Measurements from ENCODE around the gene SNAPC1.

The SNAPC1 gene

GRCh38 chr14:61774861-61775260 lies 12.6 kb downstream of the SNAPC1 start:
- Histone ChIP-seq H3K4me3 (ENCODE audit: insufficient read depth, low read length, poor library complexity, severe bottlenecking) (no peak overlapping the region), H3K79me2 (ENCODE audit: insufficient read depth, low read length) (peaks cover 8% of the 10 kb centered on the region; the same call in 1 of the 2 replicates), H4K20me1 (ENCODE audit: low read depth, low read length) (no peaks in the 10 kb centered on the region), H3F3A (ENCODE audit: insufficient read depth) (0 out of 2 replicates have a peak, but pooled peaks cover 8% of the 10 kb centered on the region), H3K27ac (ENCODE audit: low read depth, low read length) (no peak overlapping the region), H3K4me2 (ENCODE audit: low read depth, low read length, poor library complexity, severe bottlenecking) (no peak overlapping the region), H3K9me3 (ENCODE audit: insufficient read depth, low read length) (no peaks in the 10 kb centered on the region), H3K9me2 (replicated peaks; ENCODE audit: insufficient read depth, low read length) (no peaks in the 10 kb centered on the region), H3K27me3 (ENCODE audit: low read length) (no peaks in the 10 kb centered on the region), H3K9ac (ENCODE audit: low read length) (no peak overlapping the region), H2AFZ (ENCODE audit: low read depth, low read length, severe bottlenecking) (no peak overlapping the region), H3K36me3 (ENCODE audit: low read length) (peaks cover 42% of the 10 kb centered on the region)
- TF ChIP-seq EZH2phosphoT487 (conservative IDR thresholded peaks at IDR 0.05; ENCODE audit: low read length) (no peak), CTCF (IDR thresholded peaks at IDR 0.05; ENCODE audit: insufficient read depth, low read length, poor library complexity, severe bottlenecking) (no peak)

GRCh38 chr14:61780125-61780524 lies 17.9 kb downstream of the SNAPC1 start:
- Histone ChIP-seq H3K4me3 (ENCODE audit: insufficient read depth, low read length, poor library complexity, severe bottlenecking) (no peak overlapping the region), H3K36me3 (ENCODE audit: low read length) (peaks cover 54% of the 10 kb centered on the region), H3K9me2 (replicated peaks; ENCODE audit: insufficient read depth, low read length) (no peaks in the 10 kb centered on the region), H4K20me1 (ENCODE audit: low read depth, low read length) (no peaks in the 10 kb centered on the region), H2AFZ (ENCODE audit: low read depth, low read length, severe bottlenecking) (no peak overlapping the region), H3K9ac (ENCODE audit: low read length) (no peak overlapping the region), H3K27me3 (ENCODE audit: low read length) (no peaks in the 10 kb centered on the region), H3K9me3 (ENCODE audit: insufficient read depth, low read length) (no peaks in the 10 kb centered on the region), H3K4me2 (ENCODE audit: low read depth, low read length, poor library complexity, severe bottlenecking) (no peak overlapping the region), H3K27ac (ENCODE audit: low read depth, low read length) (no peak overlapping the region), H3F3A (ENCODE audit: insufficient read depth) (0 out of 2 replicates have a peak, but pooled peaks cover 8% of the 10 kb centered on the region), H3K79me2 (ENCODE audit: insufficient read depth, low read length) (no peaks in the 10 kb centered on the region)
- TF ChIP-seq CTCF (IDR thresholded peaks at IDR 0.05; ENCODE audit: insufficient read depth, low read length, poor library complexity, severe bottlenecking) (no peak), EZH2phosphoT487 (conservative IDR thresholded peaks at IDR 0.05; ENCODE audit: low read length) (no peak)

DNA sequence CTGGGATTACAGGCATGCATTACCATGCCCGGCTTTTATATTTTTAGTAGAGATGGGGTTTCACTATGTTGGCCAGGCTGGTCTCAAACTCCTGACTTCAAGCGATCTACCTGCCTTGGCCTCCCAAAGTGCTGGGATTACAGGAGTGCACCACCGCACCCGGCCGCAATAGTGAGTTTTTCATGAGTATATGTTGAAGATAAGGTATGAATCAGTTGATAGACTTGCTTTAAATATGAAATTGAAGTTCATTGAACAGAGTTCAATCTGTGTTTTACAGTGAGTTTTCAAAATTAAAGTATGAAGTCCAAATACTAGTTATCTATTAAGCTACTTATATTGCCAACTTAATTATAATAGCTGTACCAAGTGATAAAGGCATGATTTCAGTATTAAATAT lies 35.1 kb downstream of the SNAPC1 start:
- Histone ChIP-seq H3K36me3 (ENCODE audit: low read length) (peaks cover 21% of the 10 kb centered on the region; the same call in 1 of the 2 replicates), H2AFZ (ENCODE audit: low read depth, low read length, severe bottlenecking) (no peak overlapping the region), H3K9me2 (replicated peaks; ENCODE audit: insufficient read depth, low read length) (no peaks in the 10 kb centered on the region), H3F3A (ENCODE audit: insufficient read depth) (peaks cover 17% of the 10 kb centered on the region; the same call in 1 of the 2 replicates), H3K27me3 (ENCODE audit: low read length) (no peaks in the 10 kb centered on the region), H3K4me3 (ENCODE audit: insufficient read depth, low read length, poor library complexity, severe bottlenecking) (no peak overlapping the region), H3K9me3 (ENCODE audit: insufficient read depth, low read length) (no peaks in the 10 kb centered on the region), H4K20me1 (ENCODE audit: low read depth, low read length) (no peaks in the 10 kb centered on the region), H3K79me2 (ENCODE audit: insufficient read depth, low read length) (no peaks in the 10 kb centered on the region), H3K4me2 (ENCODE audit: low read depth, low read length, poor library complexity, severe bottlenecking) (no peak overlapping the region), H3K27ac (ENCODE audit: low read depth, low read length) (no peak overlapping the region), H3K9ac (ENCODE audit: low read length) (no peak overlapping the region)
- TF ChIP-seq EZH2phosphoT487 (conservative IDR thresholded peaks at IDR 0.05; ENCODE audit: low read length) (no peak), CTCF (IDR thresholded peaks at IDR 0.05; ENCODE audit: insufficient read depth, low read length, poor library complexity, severe bottlenecking) (no peak)
